IMR-90 (cell line): ENCODE data around the gene CPN1. TPM values are rescaled to one million over a fixed set of nuclear protein-coding genes. Genes with fewer than 3 reads are reported as not detected.

Experiments
- ATAC-seq: fragments of 200-7000 bp; cut with Tn5 transposase; 2 replicates; pipeline ENCODE4 v1.9.1; 2020; ENCODE audit warnings: low read depth, mild to moderate bottlenecking, moderate library complexity
- BruUV-seq: library from RNA; stranded (reverse); fragments of 400-500 nt; replicated peaks from 2 replicates; lab custom pipeline; 2021; lab: Mats Ljungman, UMichigan
- CTCF ChIA-PET: fragments of 300-600 bp; formaldehyde crosslinking; extraction: SDS; loops from one replicate; lab custom pipeline; 2021; ENCODE audit warnings: antibody characterized with exemption; lab: Yijun Ruan, JAX
- POLR2A ChIA-PET: fragments of 300-600 bp; sonication (Branson Sonifier 250); formaldehyde crosslinking; loops from one replicate; lab custom pipeline; 2022; ENCODE audit warnings: antibody characterized with exemption; ENCODE audit not compliant: unreplicated experiment; lab: Charles Lee
- DNase-seq: peaks from one replicate; pipeline ENCODE4 v3.0.0; 2013
- H2AFZ ChIP-seq: replicated peaks from 2 replicates; pipeline ENCODE3; 2013; ENCODE audit warnings: low read length, mild to moderate bottlenecking; ENCODE audit not compliant: poor library complexity
- H2AK5ac ChIP-seq: 2 replicates; pipeline ENCODE4 v1.6.1; 2013; ENCODE audit warnings: low read depth, low read length, inconsistent platforms
- H2AK9ac ChIP-seq: replicated peaks from 2 replicates; pipeline ENCODE3; 2013; ENCODE audit warnings: mild to moderate bottlenecking, low read depth, low read length, moderate library complexity; ENCODE audit not compliant: poor library complexity
- H2BK120ac ChIP-seq: 2 replicates; pipeline ENCODE4 v1.6.1; 2013; ENCODE audit warnings: low read depth, low read length, inconsistent platforms
- H2BK15ac ChIP-seq: 3 replicates; pipeline ENCODE4 v1.6.1; 2013; ENCODE audit warnings: low read depth, low read length, inconsistent platforms
- H2BK20ac ChIP-seq: 2 replicates; pipeline ENCODE4 v1.6.1; 2013; ENCODE audit warnings: low read depth, mild to moderate bottlenecking, inconsistent platforms, low read length, moderate library complexity
- H2BK5ac ChIP-seq: 2 replicates; pipeline ENCODE4 v1.6.1; 2013; ENCODE audit warnings: mild to moderate bottlenecking, low read depth, low read length, inconsistent platforms; ENCODE audit not compliant: poor library complexity, severe bottlenecking
- H3K14ac ChIP-seq: replicated peaks from 2 replicates; pipeline ENCODE4 v1.6.1; 2013; ENCODE audit warnings: low read depth, low read length, inconsistent platforms
- H3K18ac ChIP-seq: 2 replicates; pipeline ENCODE4 v1.6.1; 2013; ENCODE audit warnings: low read depth, low read length, control low read depth
- H3K23ac ChIP-seq: 2 replicates; pipeline ENCODE4 v1.6.1; 2013; ENCODE audit warnings: low read depth, low read length, inconsistent platforms
- H3K27ac ChIP-seq: 2 replicates; pipeline ENCODE4 v1.5.1; 2013; ENCODE audit warnings: mild to moderate bottlenecking, control low read depth, low read length; ENCODE audit not compliant: insufficient read depth
- H3K27me3 ChIP-seq: 2 replicates; pipeline ENCODE4 v1.6.1; 2013; ENCODE audit warnings: low read length; ENCODE audit not compliant: control insufficient read depth, insufficient read depth
- H3K36me3 ChIP-seq: 2 replicates; pipeline ENCODE4 v1.6.1; 2013; ENCODE audit warnings: low read length, mixed read lengths; ENCODE audit not compliant: control insufficient read depth, insufficient read depth
- H3K4ac ChIP-seq: 2 replicates; pipeline ENCODE4 v1.6.1; 2013; ENCODE audit warnings: low read depth, low read length, inconsistent platforms
- H3K4me1 ChIP-seq: 2 replicates; pipeline ENCODE4 v1.6.1; 2013; ENCODE audit warnings: low read length, mixed read lengths; ENCODE audit not compliant: control insufficient read depth, insufficient read depth
- H3K4me2 ChIP-seq: 2 replicates; pipeline ENCODE4 v1.6.1; 2013; ENCODE audit warnings: low read depth, mild to moderate bottlenecking, control low read depth, low read length, moderate library complexity
- H3K4me3 ChIP-seq: 2 replicates; pipeline ENCODE4 v1.5.1; 2013; ENCODE audit warnings: low read depth, mild to moderate bottlenecking, control low read depth, low read length, moderate library complexity; ENCODE audit not compliant: insufficient read depth
- H3K56ac ChIP-seq: 2 replicates; pipeline ENCODE4 v1.6.1; 2013; ENCODE audit warnings: low read length, inconsistent platforms; ENCODE audit not compliant: insufficient read depth; ENCODE audit errors: extremely low read depth
- H3K79me1 ChIP-seq, 2 experiments: 2 replicates each; pipeline ENCODE4 v1.6.1; 2013; ENCODE audit warnings: low read length in 2 of 2, inconsistent platforms in 1 of 2, low read depth in 1 of 2
- H3K9ac ChIP-seq: 2 replicates; pipeline ENCODE4 v1.6.1; 2013; ENCODE audit warnings: low read depth, low read length, control low read depth
- H3K9me1 ChIP-seq: 2 replicates; pipeline ENCODE4 v1.6.1; 2013; ENCODE audit warnings: low read length, inconsistent platforms; ENCODE audit not compliant: insufficient read depth
- H3K9me3 ChIP-seq: 2 replicates; pipeline ENCODE4 v1.6.1; 2013; ENCODE audit warnings: low read length; ENCODE audit not compliant: control insufficient read depth, insufficient read depth
- H4K20me1 ChIP-seq: 2 replicates; pipeline ENCODE4 v1.6.1; 2013; ENCODE audit warnings: low read length, inconsistent platforms; ENCODE audit not compliant: insufficient read depth
- H4K5ac ChIP-seq: 2 replicates; pipeline ENCODE4 v1.6.1; 2013; ENCODE audit warnings: mild to moderate bottlenecking, low read depth, low read length, control low read depth
- H4K8ac ChIP-seq, 2 experiments: 2 replicates each; pipeline ENCODE4 v1.6.1; 2013; ENCODE audit warnings: low read depth in 2 of 2, low read length in 2 of 2, control low read depth in 1 of 2, inconsistent platforms in 1 of 2
- H4K91ac ChIP-seq: 2 replicates; pipeline ENCODE4 v1.6.1; 2013; ENCODE audit warnings: low read depth, low read length, inconsistent platforms; ENCODE audit not compliant: insufficient read depth
- BHLHE40 ChIP-seq: fragments of 150-350 bp; IDR thresholded peaks from 2 replicates; pipeline ENCODE4 v1.6.1; 2016; ENCODE audit warnings: mild to moderate bottlenecking, low read depth, low read length
- CEBPB ChIP-seq: IDR thresholded peaks from 2 replicates; pipeline ENCODE4 v1.6.1; 2012; ENCODE audit warnings: low read depth, low read length, improper control_type of control experiment
- CHD1 ChIP-seq: IDR thresholded peaks from 2 replicates; pipeline ENCODE4 v1.6.1; 2012; ENCODE audit warnings: low read depth, low read length, improper control_type of control experiment
- CTCF ChIP-seq: conservative IDR thresholded peaks from 2 replicates; pipeline ENCODE4 v1.5.1; 2012; ENCODE audit warnings: mild to moderate bottlenecking, low read depth, low read length, improper control_type of control experiment
- FOS ChIP-seq: fragments of 150-350 bp; IDR thresholded peaks from 2 replicates; pipeline ENCODE4 v1.6.1; 2016; ENCODE audit warnings: low read depth, low read length
- MAFK ChIP-seq: IDR thresholded peaks from 2 replicates; pipeline ENCODE4 v1.6.1; 2012; ENCODE audit warnings: low read depth, low read length, improper control_type of control experiment
- MAZ ChIP-seq: IDR thresholded peaks from 2 replicates; pipeline ENCODE4 v1.6.1; 2012; ENCODE audit warnings: low read depth, mild to moderate bottlenecking, low read length, improper control_type of control experiment, moderate library complexity, borderline replicate concordance
- MXI1 ChIP-seq: IDR thresholded peaks from 2 replicates; pipeline ENCODE4 v1.6.1; 2012; ENCODE audit warnings: low read depth, mild to moderate bottlenecking, low read length, moderate library complexity, borderline replicate concordance
- NFE2L2 ChIP-seq: fragments of 150-350 bp; IDR thresholded peaks from 2 replicates; pipeline ENCODE4 v1.6.1; 2016; ENCODE audit warnings: low read depth, mild to moderate bottlenecking, low read length
- POLR2A ChIP-seq: IDR thresholded peaks from 2 replicates; pipeline ENCODE4 v1.6.1; 2012; ENCODE audit warnings: mild to moderate bottlenecking, low read depth, low read length
- RAD21 ChIP-seq: IDR thresholded peaks from 2 replicates; pipeline ENCODE4 v1.6.1; 2012; ENCODE audit warnings: low read length, improper control_type of control experiment
- RCOR1 ChIP-seq: IDR thresholded peaks from 2 replicates; pipeline ENCODE4 v1.6.1; 2012; ENCODE audit warnings: mild to moderate bottlenecking, low read length, improper control_type of control experiment; ENCODE audit not compliant: insufficient replicate concordance
- RFX5 ChIP-seq: IDR thresholded peaks from 2 replicates; pipeline ENCODE4 v1.8.0; 2012; ENCODE audit warnings: low read depth, mild to moderate bottlenecking, low read length, moderate library complexity
- SMC3 ChIP-seq: fragments of 150-350 bp; IDR thresholded peaks from 2 replicates; pipeline ENCODE4 v1.6.1; 2016; ENCODE audit warnings: low read depth, mild to moderate bottlenecking, antibody characterized with exemption, low read length, moderate library complexity
- USF2 ChIP-seq: fragments of 150-350 bp; IDR thresholded peaks from 2 replicates; pipeline ENCODE4 v1.6.1; 2017; ENCODE audit warnings: mild to moderate bottlenecking, antibody characterized with exemption, low read length, low read depth
- WGBS, 2 experiments: methylation state at CpG; one replicate each; pipeline versions ENCODE4 v1.1.5 to v1.1.7; 2013; ENCODE audit warnings: missing lambda C conversion rate in 2 of 2; ENCODE audit not compliant: insufficient read length in 1 of 2; ENCODE audit errors: extremely low coverage in 2 of 2; 5-methylcytosine and 5-hydroxymethylcytosine counted together
- dilution Hi-C: fragments of 300-500 bp; cut with HindIII; formaldehyde crosslinking; loops from one replicate; pipeline ENCODE4 v1.14.3; 2018; ENCODE audit warnings: low sequenced_read_pairs; ENCODE audit not compliant: unreplicated experiment
- in situ Hi-C: fragments of 300-500 bp; cut with MboI; formaldehyde crosslinking; loops from 3 replicates; pipeline ENCODE4 v1.14.3; 2019; ENCODE audit warnings: low sequenced_read_pairs, inconsistent platforms, mixed read lengths
- intact Hi-C: fragments of 100-400 bp; cut with micrococcal nuclease; formaldehyde crosslinking; loops from 2 replicates; pipeline ENCODE4 v1.10.0; 2022
- polyA plus RNA-seq, 3 experiments: library from polyadenylated mRNA; depleted of rRNA; stranded (reverse); fragments of >200 nt; gene quantifications; 2 replicates each; pipeline ENCODE4 v1.2.3, GENCODE V29; 2012; ENCODE audit warnings: low replicate concordance in 1 of 3
- total RNA-seq: library from RNA; depleted of rRNA; stranded (reverse); fragments of >200 nt; gene quantifications from 2 replicates; pipeline ENCODE4 v1.2.3, GENCODE V29; 2012
- TF ChIP-seq, protein P1 (sequence below): fragments of 150-350 bp; IDR thresholded peaks from 2 replicates; pipeline ENCODE4 v1.6.1; 2016; ENCODE audit warnings: low read depth, mild to moderate bottlenecking, low read length, moderate library complexity, borderline replicate concordance

CPN1 gene
- total and polyA plus RNA-seq, 2 of the 4 experiments (the other 2 are of a cell fraction): not detected

- Histone ChIP-seq H3K79me1 (peaks cover 4 to 5% of the 10 kb centered on the region in 2 experiments; a peak in 3 of 4 replicates), H3K36me3 (no peaks in the 10 kb centered on the region), H2BK5ac (no peak overlapping the region), H2AFZ (no peak overlapping the region), H3K14ac (no peak overlapping the region), H2AK5ac (no peak overlapping the region), H2AK9ac (no peak overlapping the region), H4K91ac (no peak overlapping the region), H3K23ac (no peak overlapping the region), H3K9me1 (no peaks in the 10 kb centered on the region), H4K5ac (no peak overlapping the region), H3K4ac (no peak overlapping the region), H3K9ac (no peak overlapping the region), H3K27me3 (peaks cover 2% of the 10 kb centered on the region; the same call in 1 of the 2 replicates), H3K18ac (no peak overlapping the region), H2BK15ac (no peak overlapping the region), H2BK20ac (no peak overlapping the region), H3K4me1 (no peaks in the 10 kb centered on the region), H3K4me2 (no peak overlapping the region), H4K8ac (no peak overlapping the region), H3K27ac (no peak overlapping the region), H2BK120ac (no peak overlapping the region), H3K9me3 (no peaks in the 10 kb centered on the region), H3K4me3 (no peak overlapping the region), H3K56ac (no peak overlapping the region), H4K20me1 (peaks cover 7% of the 10 kb centered on the region; the same call in 1 of the 2 replicates)
- DNase-seq (no peak), ATAC-seq (no peak)
- dilution Hi-C loops (no loop called here), in situ Hi-C loops (no loop called here), intact Hi-C loops (no loop called here)
- CTCF ChIA-PET: interaction anchor here (0.6 kb wide), 1 partner anchor 31 kb away, joined by 5 read pairs; no protein-coding TSS in a partner anchor
- TF ChIP-seq, protein P1, sequence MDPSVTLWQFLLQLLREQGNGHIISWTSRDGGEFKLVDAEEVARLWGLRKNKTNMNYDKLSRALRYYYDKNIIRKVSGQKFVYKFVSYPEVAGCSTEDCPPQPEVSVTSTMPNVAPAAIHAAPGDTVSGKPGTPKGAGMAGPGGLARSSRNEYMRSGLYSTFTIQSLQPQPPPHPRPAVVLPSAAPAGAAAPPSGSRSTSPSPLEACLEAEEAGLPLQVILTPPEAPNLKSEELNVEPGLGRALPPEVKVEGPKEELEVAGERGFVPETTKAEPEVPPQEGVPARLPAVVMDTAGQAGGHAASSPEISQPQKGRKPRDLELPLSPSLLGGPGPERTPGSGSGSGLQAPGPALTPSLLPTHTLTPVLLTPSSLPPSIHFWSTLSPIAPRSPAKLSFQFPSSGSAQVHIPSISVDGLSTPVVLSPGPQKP: no peak
- TF ChIP-seq RFX5 (no peak), MXI1 (no peak), NFE2L2 (no peak), POLR2A (no peak), RAD21 (no peak), CEBPB (no peak), MAZ (no peak), BHLHE40 (no peak), CHD1 (no peak), SMC3 (no peak), CTCF (no peak), FOS (no peak), RCOR1 (no peak), USF2 (no peak), MAFK (no peak)
- no TSS peak for BruUV-seq
- POLR2A ChIA-PET: no interaction called here
- 86% methylated on average over 1 of the region's 1 CpG; no CpG with 5 or more reads in 1 of the 2 experiments for WGBS, 2 experiments
Observed at GRCh38 chr10:100013621-100014020, 68.0 kb downstream of the CPN1 start.
